Neural progenitor cell (in vitro differentiated cells): ENCODE results near the gene CACNG5.

Experiments
- CTCF ChIP-seq: fragments of 200-600 bp; sonication (generic); IDR thresholded peaks from 2 replicates; pipeline ENCODE4 v1.5.1; 2017; ENCODE audit warnings: antibody characterized with exemption, mild to moderate bottlenecking
- EZH2 ChIP-seq: fragments of 200-600 bp; sonication (generic); IDR thresholded peaks from 2 replicates; pipeline ENCODE4 v1.6.1; 2017; ENCODE audit warnings: antibody characterized with exemption, mild to moderate bottlenecking, moderate library complexity

GRCh38 chr17:66897141-66897540 is 62.2 kb downstream of the CACNG5 start:
- TF ChIP-seq EZH2 (no peak), CTCF (no peak)
